HG03439 (cell line): ENCODE data around the gene RNF150.

Experiments
- ATAC-seq: cut with Tn5 transposase; IDR thresholded peaks from one replicate; pipeline ENCODE4 v1.9.1; 2021; ENCODE audit warnings: mild to moderate bottlenecking, moderate library complexity; ENCODE audit not compliant: unreplicated experiment

The RNF150 gene

GRCh38 chr4:140930557-140930956 lies 202.7 kb downstream of the RNF150 start:
- no peak for ATAC-seq

GRCh38 chr4:140930011-140930410 lies 203.3 kb downstream of the RNF150 start:
- ATAC-seq: no peak

- no peak for ATAC-seq
Measured at GRCh38 chr4:140928880-140929279, 204.4 kb downstream of the RNF150 start.

- ATAC-seq: no peak
Measured at GRCh38 chr4:140926672-140927071, 206.6 kb downstream of the RNF150 start.

GRCh38 chr4:140925417-140925816 lies 207.9 kb downstream of the RNF150 start:
- no peak for ATAC-seq

GRCh38 chr4:140924761-140925392 lies 208.4 kb downstream of the RNF150 start:
- no peak for ATAC-seq

- no peak for ATAC-seq
Measured at GRCh38 chr4:140906993-140907962, 226.0 kb downstream of the RNF150 start.

GRCh38 chr4:140904904-140905303 lies 228.4 kb downstream of the RNF150 start:
- no peak for ATAC-seq

- ATAC-seq: no peak
Measured at GRCh38 chr4:140903522-140904475, 229.5 kb downstream of the RNF150 start.

GRCh38 chr4:140901736-140902336 lies 231.4 kb downstream of the RNF150 start:
- no peak for ATAC-seq

- ATAC-seq: no peak
Measured at GRCh38 chr4:140893939-140894338, 239.3 kb downstream of the RNF150 start.

GRCh38 chr4:140888054-140888453 lies 245.2 kb downstream of the RNF150 start:
- no peak for ATAC-seq

- ATAC-seq: no peak
Measured at GRCh38 chr4:140887467-140887866, 245.8 kb downstream of the RNF150 start.

- no peak for ATAC-seq
Measured at GRCh38 chr4:140884431-140885058, 248.7 kb downstream of the RNF150 start.

GRCh38 chr4:140877781-140878180 lies 255.5 kb downstream of the RNF150 start:
- ATAC-seq: no peak

GRCh38 chr4:140876615-140877364 lies 256.5 kb downstream of the RNF150 start:
- ATAC-seq: no peak

GRCh38 chr4:140875746-140876452 lies 257.4 kb downstream of the RNF150 start:
- ATAC-seq: no peak

GRCh38 chr4:140874056-140874455 lies 259.2 kb downstream of the RNF150 start:
- no peak for ATAC-seq

- ATAC-seq: no peak
Measured at GRCh38 chr4:140871368-140871767, 261.9 kb downstream of the RNF150 start.
